Peyer's patch (tissue), 4 donors: ENCODE results near the gene XRCC1.

Experiments
- POLR2A ChIP-seq, 2 donors: fragments of 450-650 bp; IDR thresholded peaks; one replicate each; pipeline ENCODE4 v1.5.1; 2017; ENCODE audit warnings: antibody characterized with exemption in 2 of 2, mild to moderate bottlenecking in 2 of 2, moderate library complexity in 2 of 2
- TF ChIP-seq, protein P1 (sequence below), 6 experiments: fragments of 450-650 bp in 4 of 6; fragments of 200-600 bp in 2 of 6; sonication (generic) in 1 of 6; IDR thresholded peaks; one replicate each; pipeline ENCODE4 v1.5.1; 2017 to 2019; ENCODE audit warnings: antibody characterized with exemption in 6 of 6, mild to moderate bottlenecking in 3 of 6, moderate library complexity in 1 of 6

DNA sequence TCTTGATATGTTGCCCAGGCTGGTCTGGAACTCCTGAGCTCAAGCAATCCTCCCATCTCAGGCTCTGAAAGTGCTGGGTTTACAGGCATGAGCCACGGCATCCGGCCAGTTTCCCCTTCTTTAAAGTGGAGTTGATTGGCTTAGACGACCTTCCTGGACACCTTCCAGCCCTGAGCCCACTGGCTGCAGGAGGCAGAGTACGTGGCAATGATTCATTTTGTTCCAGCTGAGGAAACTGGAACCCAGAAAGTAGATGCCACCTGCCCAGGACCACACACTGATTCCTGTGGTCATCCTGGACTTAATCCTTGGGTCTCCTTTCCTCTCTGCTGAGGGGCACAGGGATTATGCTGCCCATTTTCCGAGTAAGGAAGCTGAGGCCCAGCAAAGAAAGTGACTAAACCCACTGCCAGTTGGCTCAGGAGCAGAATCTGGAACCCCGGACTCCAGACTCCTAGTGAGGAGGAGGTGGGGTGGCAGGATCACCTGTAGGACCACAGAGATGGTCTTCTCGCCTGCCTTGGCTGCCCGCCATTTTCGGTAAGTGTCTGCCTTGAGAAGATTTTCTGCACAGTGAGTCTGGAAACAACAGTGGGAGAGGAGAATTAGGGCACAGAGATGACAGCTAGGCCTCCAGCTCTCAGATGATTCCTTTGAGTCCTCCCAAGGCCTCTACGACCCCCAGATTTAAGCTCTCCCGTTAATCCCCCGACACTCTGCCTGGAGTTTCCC is 737 bp downstream of the XRCC1 start:
- TF ChIP-seq, protein P1, sequence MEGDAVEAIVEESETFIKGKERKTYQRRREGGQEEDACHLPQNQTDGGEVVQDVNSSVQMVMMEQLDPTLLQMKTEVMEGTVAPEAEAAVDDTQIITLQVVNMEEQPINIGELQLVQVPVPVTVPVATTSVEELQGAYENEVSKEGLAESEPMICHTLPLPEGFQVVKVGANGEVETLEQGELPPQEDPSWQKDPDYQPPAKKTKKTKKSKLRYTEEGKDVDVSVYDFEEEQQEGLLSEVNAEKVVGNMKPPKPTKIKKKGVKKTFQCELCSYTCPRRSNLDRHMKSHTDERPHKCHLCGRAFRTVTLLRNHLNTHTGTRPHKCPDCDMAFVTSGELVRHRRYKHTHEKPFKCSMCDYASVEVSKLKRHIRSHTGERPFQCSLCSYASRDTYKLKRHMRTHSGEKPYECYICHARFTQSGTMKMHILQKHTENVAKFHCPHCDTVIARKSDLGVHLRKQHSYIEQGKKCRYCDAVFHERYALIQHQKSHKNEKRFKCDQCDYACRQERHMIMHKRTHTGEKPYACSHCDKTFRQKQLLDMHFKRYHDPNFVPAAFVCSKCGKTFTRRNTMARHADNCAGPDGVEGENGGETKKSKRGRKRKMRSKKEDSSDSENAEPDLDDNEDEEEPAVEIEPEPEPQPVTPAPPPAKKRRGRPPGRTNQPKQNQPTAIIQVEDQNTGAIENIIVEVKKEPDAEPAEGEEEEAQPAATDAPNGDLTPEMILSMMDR (IDR thresholded peaks at IDR 0.05) = no peak
- TF ChIP-seq POLR2A (IDR thresholded peaks at IDR 0.05) = no peak
